GM12878 (cell line): Measurements from ENCODE around the gene LPGAT1. TPM values are rescaled to one million over a fixed set of nuclear protein-coding genes. Genes with fewer than 3 reads are reported as not detected.

Experiments used
- ASH2L ChIP-seq: fragments of 300-600, 200-600 bp; sonication (generic); IDR thresholded peaks from 2 replicates; pipeline ENCODE4 v1.6.1; 2017; ENCODE audit warnings: low read depth, mild to moderate bottlenecking, borderline replicate concordance
- CBX3 ChIP-seq: fragments of 200-600 bp; sonication (generic); IDR thresholded peaks from 2 replicates; pipeline ENCODE4 v1.6.1; 2016; ENCODE audit warnings: low read depth, borderline replicate concordance
- CUX1 ChIP-seq: IDR thresholded peaks from 2 replicates; pipeline ENCODE4 v1.6.1; 2012; ENCODE audit warnings: improper control_type of control experiment, low read depth, low read length; ENCODE audit not compliant: insufficient replicate concordance
- FOS ChIP-seq: IDR thresholded peaks from 3 replicates; pipeline ENCODE4 v1.6.1; 2011; ENCODE audit warnings: borderline replicate concordance; ENCODE audit not compliant: insufficient read length; ENCODE audit errors: extremely low read depth
- FOXK2 ChIP-seq: fragments of 450-650 bp; IDR thresholded peaks from 2 replicates; pipeline ENCODE4 v1.6.1; 2017; ENCODE audit warnings: mild to moderate bottlenecking, moderate library complexity
- FOXM1 ChIP-seq: IDR thresholded peaks from 2 replicates; pipeline ENCODE4 v1.6.1; 2012; ENCODE audit warnings: low read depth, mild to moderate bottlenecking, inconsistent platforms, low read length, moderate library complexity
- HDGF ChIP-seq: fragments of 450-650 bp; IDR thresholded peaks from 2 replicates; pipeline ENCODE4 v1.6.1; 2016; ENCODE audit warnings: antibody characterized with exemption
- IRF4 ChIP-seq: IDR thresholded peaks from 2 replicates; pipeline ENCODE4 v1.6.1; 2011; ENCODE audit warnings: low read depth, low read length
- MYC ChIP-seq: IDR thresholded peaks from 2 replicates; pipeline ENCODE4 v1.6.1; 2011; ENCODE audit warnings: mild to moderate bottlenecking, low read length, moderate library complexity, inconsistent platforms; ENCODE audit not compliant: insufficient read depth, insufficient replicate concordance, insufficient read length, severe bottlenecking
- PML ChIP-seq: IDR thresholded peaks from 2 replicates; pipeline ENCODE4 v1.6.1; 2012; ENCODE audit warnings: low read length, inconsistent platforms
- POLR2AphosphoS5 ChIP-seq: IDR thresholded peaks from 2 replicates; pipeline ENCODE4 v1.6.1; 2011; ENCODE audit warnings: mild to moderate bottlenecking, low read length, inconsistent platforms
- RBBP5 ChIP-seq: fragments of 200-600 bp; sonication (generic); conservative IDR thresholded peaks from 2 replicates; pipeline ENCODE4 v1.6.1; 2016
- SIX5 ChIP-seq: IDR thresholded peaks from 2 replicates; pipeline ENCODE4 v1.6.1; 2011; ENCODE audit warnings: mild to moderate bottlenecking, low read depth, low read length, moderate library complexity; ENCODE audit not compliant: severe bottlenecking
- SMC3 ChIP-seq: IDR thresholded peaks from 2 replicates; pipeline ENCODE4 v1.6.1; 2011; ENCODE audit warnings: low read length, improper control_type of control experiment, borderline replicate concordance
- SREBF1 ChIP-seq: IDR thresholded peaks from 2 replicates; pipeline ENCODE4 v1.6.1; 2012; ENCODE audit warnings: mild to moderate bottlenecking, low read length
- SUZ12 ChIP-seq: fragments of 200-600 bp; sonication (generic); IDR thresholded peaks from one replicate; pipeline ENCODE4 v1.6.1; 2018; ENCODE audit warnings: antibody characterized with exemption, mild to moderate bottlenecking; ENCODE audit not compliant: unreplicated experiment
- TARDBP ChIP-seq: IDR thresholded peaks from 2 replicates; pipeline ENCODE4 v1.6.1; 2016; ENCODE audit warnings: borderline replicate concordance
- USF1 ChIP-seq: IDR thresholded peaks from 2 replicates; pipeline ENCODE4 v1.6.1; 2011; ENCODE audit warnings: borderline replicate concordance, low read depth, mild to moderate bottlenecking, moderate library complexity, mixed read lengths, low read length; ENCODE audit not compliant: insufficient read depth; ENCODE audit errors: extremely low read length
- ZNF592 ChIP-seq: fragments of 450-650 bp; IDR thresholded peaks from 2 replicates; pipeline ENCODE4 v1.6.1; 2017; ENCODE audit warnings: mild to moderate bottlenecking, moderate library complexity
- ZNF622 ChIP-seq: fragments of 450-650 bp; IDR thresholded peaks from 2 replicates; pipeline ENCODE4 v1.6.1; 2017; ENCODE audit warnings: mild to moderate bottlenecking, inconsistent platforms
- polyA plus RNA-seq, 11 experiments: library from polyadenylated mRNA; depleted of rRNA in 4 of 11; unstranded in 6 of 11; stranded (reverse) in 5 of 11; fragments of >200 nt; fragmentation: Nextera tagmentation in 4 of 11; fragmentation: Illumina TruSeq in 1 of 11; extraction: Ambion mirVana in 4 of 11; extraction: Trizol in 1 of 11; gene quantifications; 1 replicate in 1 of 11; 2 replicates in 10 of 11; pipeline versions ENCODE4 v1.2.1 to v1.2.3, GENCODE V29; 2011 to 2016; ENCODE audit warnings: inconsistent platforms in 2 of 11, missing spikeins in 2 of 11, low read depth in 1 of 11
- total RNA-seq, 4 experiments: library from RNA; depleted of rRNA in 3 of 4; stranded (reverse); fragments of >200 nt in 3 of 4; fragmentation: Illumina TruSeq in 1 of 4; extraction: Trizol in 1 of 4; gene quantifications; 2 replicates each; pipeline versions ENCODE4 v1.2.1 to v1.2.3, GENCODE V29; 2013 to 2021
- TF ChIP-seq, protein P1 (sequence below): fragments of 150-350 bp; IDR thresholded peaks from 2 replicates; pipeline ENCODE4 v1.6.1; 2014; ENCODE audit warnings: mild to moderate bottlenecking, low read depth, low read length

Gene LPGAT1
- total and polyA plus RNA-seq, 10 of the 15 experiments (the other 5 are each of a cell fraction or from before 2014, with no cell fraction given) = 5.8 to 40.6 (median 19.2) TPM

GRCh38 chr1:211697356-211697755, 133.2 kb downstream of the LPGAT1 start (continued):
- no peak for TF ChIP-seq USF1
- TF ChIP-seq RBBP5 = no peak
- no peak for TF ChIP-seq TARDBP
- no peak for TF ChIP-seq ZNF622
- TF ChIP-seq HDGF = no peak
- TF ChIP-seq CBX3 = no peak
- TF ChIP-seq CUX1 = peak; percentile 98
- no peak for TF ChIP-seq FOXK2
- TF ChIP-seq SIX5 = no peak
- no peak for TF ChIP-seq POLR2AphosphoS5
- TF ChIP-seq MYC = no peak
- TF ChIP-seq SUZ12 = no peak
- no peak for TF ChIP-seq SREBF1
- TF ChIP-seq, protein P1, sequence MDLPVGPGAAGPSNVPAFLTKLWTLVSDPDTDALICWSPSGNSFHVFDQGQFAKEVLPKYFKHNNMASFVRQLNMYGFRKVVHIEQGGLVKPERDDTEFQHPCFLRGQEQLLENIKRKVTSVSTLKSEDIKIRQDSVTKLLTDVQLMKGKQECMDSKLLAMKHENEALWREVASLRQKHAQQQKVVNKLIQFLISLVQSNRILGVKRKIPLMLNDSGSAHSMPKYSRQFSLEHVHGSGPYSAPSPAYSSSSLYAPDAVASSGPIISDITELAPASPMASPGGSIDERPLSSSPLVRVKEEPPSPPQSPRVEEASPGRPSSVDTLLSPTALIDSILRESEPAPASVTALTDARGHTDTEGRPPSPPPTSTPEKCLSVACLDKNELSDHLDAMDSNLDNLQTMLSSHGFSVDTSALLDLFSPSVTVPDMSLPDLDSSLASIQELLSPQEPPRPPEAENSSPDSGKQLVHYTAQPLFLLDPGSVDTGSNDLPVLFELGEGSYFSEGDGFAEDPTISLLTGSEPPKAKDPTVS = no peak
- 0 out of 2 replicates have a peak, but pooled peaks have one; percentile 16 for TF ChIP-seq IRF4
- no peak for TF ChIP-seq FOS
- TF ChIP-seq ZNF592 = no peak
- TF ChIP-seq FOXM1 = no peak
- no peak; the same call in 1 of the 2 replicates for TF ChIP-seq SMC3
- no peak for TF ChIP-seq ASH2L
- TF ChIP-seq PML = no peak
